HG03469 (cell line): Measurements from ENCODE around the gene TTLL10.
"Not testable (repeated sequence)": the region's sequence is repeated elsewhere in the genome, so short reads cannot be mapped to it uniquely, and the experiment has no call there.

Experiments used
- ATAC-seq: cut with Tn5 transposase; IDR thresholded peaks from one replicate; pipeline ENCODE4 v1.9.1; 2021; ENCODE audit warnings: mild to moderate bottlenecking, moderate library complexity, moderate number of reproducible peaks; ENCODE audit not compliant: unreplicated experiment

Gene TTLL10

DNA sequence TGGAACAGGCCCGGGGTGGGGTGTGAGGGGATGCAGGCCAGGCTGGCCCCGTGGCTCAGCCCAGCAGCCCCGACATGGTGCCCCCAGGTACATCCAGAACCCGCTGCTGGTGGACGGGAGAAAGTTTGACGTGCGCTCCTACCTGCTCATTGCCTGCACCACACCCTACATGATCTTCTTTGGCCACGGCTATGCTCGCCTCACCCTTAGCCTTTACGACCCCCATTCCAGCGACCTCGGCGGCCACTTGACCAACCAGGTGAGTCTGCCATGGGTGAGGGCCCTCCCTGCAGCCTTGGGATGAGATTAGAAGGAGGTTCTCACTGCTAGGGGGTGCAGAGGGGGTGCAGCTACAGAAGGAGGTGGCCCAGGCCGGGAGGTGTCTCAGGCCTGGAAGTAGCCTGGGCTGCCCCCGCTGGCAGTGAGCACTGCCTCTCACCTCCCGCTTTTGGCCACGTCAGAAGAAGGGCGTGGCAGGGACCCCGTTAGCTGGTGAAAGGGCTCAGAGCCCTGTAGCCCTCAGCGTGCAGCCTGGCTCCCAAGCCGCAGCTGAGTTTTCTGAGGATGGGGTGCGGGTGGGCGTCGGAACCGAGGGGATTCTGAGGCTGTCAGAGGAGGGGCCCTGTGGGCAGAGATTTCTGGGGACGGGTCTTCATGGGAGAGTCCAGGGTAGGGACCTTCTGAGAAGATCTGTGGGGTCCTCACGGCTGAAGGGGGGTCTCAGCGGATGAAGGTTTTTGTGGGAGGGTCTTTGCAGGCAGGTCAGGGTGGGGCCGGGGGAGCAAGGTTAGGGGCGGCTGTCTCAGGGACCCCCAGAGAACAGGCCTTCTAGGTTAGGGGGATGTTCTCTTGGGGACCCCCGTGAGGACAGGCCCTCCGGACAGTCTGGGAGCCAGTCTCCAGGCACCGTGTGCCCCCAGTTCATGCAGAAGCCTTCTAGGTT, 10.4 kb downstream of the TTLL10 start:
- ATAC-seq, result no peak

- ATAC-seq, result no peak
Observed at GRCh38 chr1:1185101-1185765, 11.6 kb downstream of the TTLL10 start.

GRCh38 chr1:1187938-1188337, 14.3 kb downstream of the TTLL10 start:
- ATAC-seq, result no peak

DNA sequence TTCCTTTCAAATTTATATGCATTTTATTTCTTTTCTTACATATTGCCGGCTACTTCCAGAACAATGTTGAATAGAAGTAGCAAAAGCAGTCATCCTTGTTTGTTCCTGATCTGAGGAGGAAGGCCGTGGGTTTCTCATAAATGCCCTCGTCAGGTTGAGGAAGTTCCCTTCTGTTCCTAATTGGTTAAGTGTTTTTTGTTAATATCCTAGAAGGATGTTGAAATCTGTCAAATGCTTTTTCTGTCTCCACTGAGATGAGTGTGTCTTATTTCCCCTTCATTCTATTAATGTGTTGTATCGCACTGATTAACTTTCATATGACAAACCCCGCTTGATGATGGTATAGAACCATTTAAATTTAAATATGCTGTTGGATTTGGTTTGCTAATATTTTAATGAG, 15.4 kb downstream of the TTLL10 start:
- no peak for ATAC-seq

DNA sequence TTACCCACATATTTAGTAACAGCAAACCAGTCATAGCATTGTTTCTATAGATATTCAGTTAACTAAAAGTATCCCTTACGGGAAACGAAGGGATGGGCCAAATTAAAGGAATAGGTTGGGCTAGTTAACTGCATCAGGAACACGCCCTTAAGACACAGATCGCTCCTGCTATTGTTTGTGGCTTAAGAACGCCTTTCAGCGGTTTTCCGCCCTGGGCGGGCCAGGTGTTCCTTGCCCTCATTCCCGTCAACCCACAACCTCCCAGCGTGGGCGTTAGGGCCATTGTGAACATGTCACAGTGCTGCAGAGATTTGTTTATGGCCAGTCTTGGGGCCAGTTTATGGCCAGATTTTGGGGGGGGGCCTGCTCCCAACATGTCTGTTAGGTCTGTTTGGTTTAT, 18.1 kb downstream of the TTLL10 start:
- no peak for ATAC-seq

DNA sequence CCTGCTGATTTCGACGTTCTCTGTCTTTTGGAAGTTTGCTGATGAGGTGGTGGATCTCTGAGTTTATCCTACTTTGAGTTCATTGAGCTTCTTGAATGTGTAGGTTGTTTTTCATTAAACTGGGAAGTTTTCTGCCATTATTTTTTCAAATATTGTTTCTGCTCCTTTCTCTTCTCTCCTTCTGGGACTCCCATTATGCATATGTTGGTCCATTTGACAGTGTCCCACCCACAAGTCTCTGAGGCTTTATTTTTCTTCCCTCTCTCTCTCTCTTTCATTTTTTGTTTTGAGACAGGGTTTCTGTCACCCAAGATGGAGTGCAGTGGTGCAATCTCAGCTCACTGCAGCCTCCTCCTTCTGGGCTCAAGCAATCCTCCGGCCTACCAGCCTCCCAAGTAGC, 21.0 kb downstream of the TTLL10 start:
- no peak for ATAC-seq

DNA sequence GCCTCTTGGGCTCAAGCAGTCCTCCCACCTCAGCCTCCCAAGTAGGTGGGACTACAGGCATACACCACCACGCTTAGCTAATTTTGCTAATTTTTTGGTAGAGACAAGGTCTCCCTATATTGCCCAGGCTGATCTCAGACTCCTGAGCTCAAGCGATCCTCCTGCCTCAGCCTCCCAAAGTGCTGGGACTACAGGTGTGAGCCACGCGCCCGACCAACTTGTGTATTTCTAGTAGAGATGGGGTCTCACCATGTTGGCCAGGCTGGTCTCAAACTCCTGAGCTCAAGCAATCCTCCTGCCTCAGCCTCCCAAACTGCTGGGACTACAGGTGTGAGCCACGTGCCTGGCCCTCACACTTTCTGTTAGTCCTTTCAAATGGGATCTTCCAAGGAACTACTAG, 22.0 kb downstream of the TTLL10 start:
- not testable (repeated sequence) for ATAC-seq

- ATAC-seq, result no peak
Observed at GRCh38 chr1:1196431-1197187, 22.9 kb downstream of the TTLL10 start.

GRCh38 chr1:1197188-1197500, 23.5 kb downstream of the TTLL10 start:
- ATAC-seq, result no peak

- ATAC-seq, result no peak
Observed at GRCh38 chr1:1197551-1198422, 24.1 kb downstream of the TTLL10 start.

DNA sequence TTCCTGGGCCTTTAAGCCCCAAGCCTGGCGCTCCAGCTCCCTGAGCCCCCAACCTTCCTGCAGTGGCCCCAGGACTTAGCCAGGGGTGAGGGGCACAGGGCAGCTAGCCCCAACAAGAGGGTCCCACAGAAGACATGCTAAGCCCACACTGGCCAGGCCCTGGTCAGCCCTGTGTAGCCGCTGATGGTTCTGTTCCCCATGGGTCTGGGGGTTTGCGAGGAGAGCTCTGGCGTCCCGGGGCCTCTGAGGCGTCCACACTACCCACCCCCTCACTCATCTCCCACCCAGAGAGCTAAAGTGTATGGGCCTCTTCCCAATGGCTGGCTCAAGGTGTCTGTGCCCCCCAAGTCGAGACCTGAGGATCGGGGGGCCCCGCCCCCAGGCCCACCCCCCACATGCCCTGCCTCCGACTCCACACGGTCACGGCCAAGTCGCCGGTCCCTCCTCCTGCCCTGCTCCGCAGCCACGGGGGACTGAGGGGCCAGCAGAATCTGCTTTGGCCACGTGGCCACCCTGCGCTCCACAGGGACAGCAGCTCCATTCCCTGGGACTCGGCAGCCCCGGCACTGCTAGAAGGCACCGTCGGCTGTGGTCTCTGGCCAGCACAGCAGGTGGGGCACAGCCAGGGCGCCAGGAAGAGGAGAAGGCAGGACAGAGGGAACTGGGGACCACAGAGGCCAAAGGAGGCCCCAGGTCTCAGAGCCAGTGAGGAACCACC, 24.9 kb downstream of the TTLL10 start:
- no peak for ATAC-seq

DNA sequence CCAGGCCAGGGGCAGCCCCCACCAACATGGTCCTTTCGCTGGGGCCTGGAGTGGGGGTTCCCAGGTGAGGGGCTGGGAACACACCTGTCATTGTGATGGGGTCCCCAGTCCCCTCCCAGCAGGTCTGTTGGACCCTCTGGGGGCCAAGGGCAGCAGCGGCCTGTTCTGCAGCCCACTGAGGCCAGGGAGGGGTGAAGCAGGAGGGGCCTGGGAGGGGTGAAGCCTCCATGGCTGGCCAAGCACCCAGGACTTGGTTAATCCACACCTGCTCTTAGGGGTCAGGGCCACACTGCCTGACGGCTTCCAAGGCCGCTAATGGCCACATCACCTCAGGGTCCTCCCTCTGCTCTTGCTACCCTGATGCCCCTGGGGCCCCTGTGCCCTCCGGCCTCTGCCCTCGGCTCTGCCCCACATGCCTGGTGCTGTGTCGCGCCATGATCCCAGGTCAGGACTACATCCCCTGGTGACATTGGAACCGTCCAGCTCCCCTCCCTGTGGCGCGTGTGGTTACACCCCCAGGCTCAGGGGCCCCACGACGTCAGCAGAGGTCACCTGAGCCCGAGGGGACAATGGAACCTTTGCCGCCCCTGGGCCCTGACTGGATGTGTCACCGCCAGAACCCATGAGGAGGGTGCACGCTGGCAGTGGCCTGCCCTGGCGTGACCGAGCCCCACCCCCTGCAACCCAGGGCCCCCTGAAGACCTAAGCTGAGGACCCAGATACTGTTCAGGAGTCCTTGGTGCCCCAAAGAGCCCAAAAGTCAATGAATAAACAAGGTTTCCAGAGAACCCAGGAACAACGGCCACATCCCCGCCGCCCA, 25.7 kb downstream of the TTLL10 start:
- no peak for ATAC-seq

GRCh38 chr1:1199961-1200875, 26.5 kb downstream of the TTLL10 start:
- no peak for ATAC-seq

GRCh38 chr1:1200876-1201810, 27.5 kb downstream of the TTLL10 start:
- ATAC-seq, result no peak

GRCh38 chr1:1202831-1203560, 29.3 kb downstream of the TTLL10 start:
- ATAC-seq, result no peak
